ENCODE results near the gene TOM1L2. TPM values are rescaled to one million over a fixed set of nuclear protein-coding genes. Genes with fewer than 3 reads are reported as not detected.

The TOM1L2 gene
- total and polyA plus RNA-seq, 11 donors = 122 to 345 (median 247) TPM

- no peak overlapping the region for H3K27ac ChIP-seq
- DNase-seq (no peak), ATAC-seq (no peak)
- H3K4me3 ChIP-seq = no peak overlapping the region
- TF ChIP-seq, protein P1, sequence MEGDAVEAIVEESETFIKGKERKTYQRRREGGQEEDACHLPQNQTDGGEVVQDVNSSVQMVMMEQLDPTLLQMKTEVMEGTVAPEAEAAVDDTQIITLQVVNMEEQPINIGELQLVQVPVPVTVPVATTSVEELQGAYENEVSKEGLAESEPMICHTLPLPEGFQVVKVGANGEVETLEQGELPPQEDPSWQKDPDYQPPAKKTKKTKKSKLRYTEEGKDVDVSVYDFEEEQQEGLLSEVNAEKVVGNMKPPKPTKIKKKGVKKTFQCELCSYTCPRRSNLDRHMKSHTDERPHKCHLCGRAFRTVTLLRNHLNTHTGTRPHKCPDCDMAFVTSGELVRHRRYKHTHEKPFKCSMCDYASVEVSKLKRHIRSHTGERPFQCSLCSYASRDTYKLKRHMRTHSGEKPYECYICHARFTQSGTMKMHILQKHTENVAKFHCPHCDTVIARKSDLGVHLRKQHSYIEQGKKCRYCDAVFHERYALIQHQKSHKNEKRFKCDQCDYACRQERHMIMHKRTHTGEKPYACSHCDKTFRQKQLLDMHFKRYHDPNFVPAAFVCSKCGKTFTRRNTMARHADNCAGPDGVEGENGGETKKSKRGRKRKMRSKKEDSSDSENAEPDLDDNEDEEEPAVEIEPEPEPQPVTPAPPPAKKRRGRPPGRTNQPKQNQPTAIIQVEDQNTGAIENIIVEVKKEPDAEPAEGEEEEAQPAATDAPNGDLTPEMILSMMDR (IDR thresholded peaks at IDR 0.05) = no peak
- no peak for TF ChIP-seq POLR2A (IDR thresholded peaks at IDR 0.05)
- H3K9me3 ChIP-seq = no peaks in the 10 kb centered on the region
- intact Hi-C loops (cut with DNase I) = loop anchor here in 8 of 10 donors (5.0 to 10.0 kb wide), 3 partner anchors 72 to 142 kb away; partner anchors contain the start of genes ATPAF2 (in 3 of the 8) and GID4 (in 3 of the 8)
- H3K4me1 ChIP-seq = peaks cover 4 to 34% (median 12%) of the 10 kb centered on the region in 12 donors
- WGBS, 4 donors = 44 to 59% (median 51%) methylated on average over 2 of the region's 2 CpGs
- no peaks in the 10 kb centered on the region for H3K27me3 ChIP-seq
- peaks cover 0 to 66% (median 46%) of the 10 kb centered on the region in 9 donors for H3K36me3 ChIP-seq
Measured at GRCh38 chr17:17892731-17893130, 79.5 kb downstream of the TOM1L2 start.

- Histone ChIP-seq H3K27ac (no peak overlapping the region), H3K36me3 (peaks cover 0 to 63% (median 39%) of the 10 kb centered on the region in 9 donors), H3K4me3 (no peak overlapping the region), H3K4me1 (peaks cover 4 to 41% (median 13%) of the 10 kb centered on the region in 12 donors), H3K9me3 (no peaks in the 10 kb centered on the region), H3K27me3 (no peaks in the 10 kb centered on the region)
- ATAC-seq = no peak
- intact Hi-C loops (cut with DNase I) = loop anchor here in 8 of 10 donors (5.0 to 10.0 kb wide), 3 partner anchors 73 to 143 kb away; partner anchors contain the start of genes ATPAF2 (in 3 of the 8) and GID4 (in 3 of the 8)
- TF ChIP-seq, protein P1 (IDR thresholded peaks at IDR 0.05) = no peak
- TF ChIP-seq POLR2A (IDR thresholded peaks at IDR 0.05) = no peak
- 86 to 96% (median 93%) methylated on average over 6 of the region's 6 CpGs for WGBS, 4 donors
- no peak for DNase-seq
Measured at GRCh38 chr17:17892009-17892408, 80.2 kb downstream of the TOM1L2 start.

DNA sequence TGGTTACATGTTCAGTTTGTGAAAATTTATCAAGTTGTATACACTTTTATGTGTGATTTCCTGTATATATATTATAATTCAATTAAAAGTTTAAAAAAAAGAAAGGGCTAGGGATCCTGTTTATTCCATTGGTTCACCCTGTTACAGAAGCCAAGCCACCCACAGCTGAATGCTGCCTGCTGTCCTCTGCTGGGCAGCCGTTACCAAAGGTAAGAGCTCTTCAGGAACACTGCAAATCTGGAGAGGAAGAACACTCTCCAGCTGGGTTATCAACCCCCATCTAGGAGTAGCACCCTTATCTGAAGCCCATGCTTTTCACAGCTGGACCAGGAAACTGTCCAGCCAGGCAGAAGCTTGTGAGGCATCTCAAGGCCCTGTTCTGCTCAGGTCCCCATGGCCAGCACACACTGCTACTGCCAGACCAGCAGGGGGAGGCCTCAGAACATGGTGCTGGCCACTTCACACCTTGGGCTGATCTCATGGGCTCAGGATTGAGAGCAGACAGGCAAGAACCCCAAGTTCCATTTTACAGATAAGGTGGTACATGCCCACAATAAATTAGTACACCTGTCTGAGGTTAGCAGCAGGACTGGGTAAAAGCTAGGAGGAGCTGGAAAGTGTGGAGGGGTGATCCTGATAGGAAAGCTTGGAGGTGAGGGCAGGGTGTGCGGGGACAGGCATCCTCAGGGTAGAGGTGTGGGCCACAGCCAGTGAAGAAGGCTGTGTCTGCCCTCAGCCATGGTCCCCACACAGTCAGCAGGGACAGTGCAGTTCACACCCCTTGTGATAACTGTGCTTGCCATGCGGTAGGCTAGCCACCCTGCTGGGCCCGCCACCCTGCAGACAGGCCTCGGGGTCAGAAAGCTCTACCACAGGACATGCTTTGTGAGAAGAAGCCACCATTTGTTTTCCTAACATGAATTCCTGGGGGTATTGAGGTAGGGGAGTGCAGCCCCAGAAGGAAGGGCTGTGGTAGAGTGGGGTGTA is 81.1 kb downstream of the TOM1L2 start:
- Histone ChIP-seq H3K27ac (no peak overlapping the region), H3K4me3 (no peak overlapping the region), H3K36me3 (peaks cover 0 to 57% (median 32%) of the 10 kb centered on the region in 9 donors), H3K9me3 (no peaks in the 10 kb centered on the region), H3K27me3 (no peaks in the 10 kb centered on the region), H3K4me1 (peaks cover 4 to 41% (median 21%) of the 10 kb centered on the region in 12 donors)
- ATAC-seq (peak; percentile 58 to 74 (median 65)), DNase-seq (peak in 3 of 5 donors; percentile 49 to 64 (median 58))
- WGBS, 4 donors = 92 to 95% (median 92%) methylated on average over 5 of the region's 5 CpGs
- no peak for TF ChIP-seq POLR2A (IDR thresholded peaks at IDR 0.05)
- TF ChIP-seq, protein P1 (IDR thresholded peaks at IDR 0.05) = peak; percentile 43 to 78 (median 62)
- intact Hi-C loops (cut with DNase I) = loop anchor here in 9 of 10 donors (2.0 to 10.0 kb wide), 4 partner anchors 74 to 144 kb away; partner anchors contain the start of genes ATPAF2 (in 3 of the 9) and GID4 (in 3 of the 9)

DNA sequence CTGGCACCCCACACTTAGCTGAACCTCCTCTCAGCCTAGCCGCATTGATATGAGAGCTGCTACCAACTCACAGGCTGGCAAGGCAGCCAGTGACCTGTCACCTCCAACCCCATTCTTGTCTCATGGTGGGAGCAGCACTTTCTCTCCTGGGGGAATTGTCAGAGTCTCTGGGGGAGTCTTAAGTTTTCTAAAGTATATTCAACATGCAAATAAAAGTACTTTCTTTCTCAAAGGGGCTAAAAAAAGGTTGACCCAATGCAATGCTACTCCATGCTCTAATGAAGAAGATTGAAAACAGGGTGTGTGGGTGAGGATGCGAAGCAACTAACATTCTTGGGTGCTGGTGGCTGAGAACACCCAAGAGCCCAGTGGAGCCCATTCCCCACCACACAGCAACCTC is 82.3 kb downstream of the TOM1L2 start:
- no peak overlapping the region for H3K27ac ChIP-seq
- H3K27me3 ChIP-seq = no peaks in the 10 kb centered on the region
- TF ChIP-seq, protein P1 (IDR thresholded peaks at IDR 0.05) = no peak
- TF ChIP-seq POLR2A (IDR thresholded peaks at IDR 0.05) = no peak
- H3K4me1 ChIP-seq = peaks cover 4 to 42% (median 21%) of the 10 kb centered on the region in 12 donors
- ATAC-seq = no peak
- no peak overlapping the region for H3K4me3 ChIP-seq
- H3K36me3 ChIP-seq = peaks cover 0 to 52% (median 25%) of the 10 kb centered on the region in 9 donors
- WGBS, 4 donors = 95 to 100% (median 97%) methylated on average over 2 of the region's 2 CpGs
- H3K9me3 ChIP-seq = no peaks in the 10 kb centered on the region
- DNase-seq = no peak
- intact Hi-C loops (cut with DNase I) = loop anchor here (2.0 to 10.0 kb wide), 6 partner anchors 75 to 145 kb away; partner anchors contain the start of genes ATPAF2 (in 3 of the 10), GID4 (in 3 of the 10), DRC3 (in 2 of the 10) and TOM1L2 (in 2 of the 10)

All from heart left ventricle (tissue), 16 donors.